Upper lobe of left lung (tissue), 4 donors: ENCODE data around the gene LOXL4.

ENCODE experiments used
- CTCF ChIP-seq, 6 experiments: fragments of 450-650 bp in 4 of 6; fragments of 200-600 bp in 2 of 6; sonication (generic) in 2 of 6; IDR thresholded peaks; one replicate each; pipeline ENCODE4 v1.5.1; 2016 to 2019; ENCODE audit warnings: antibody characterized with exemption in 6 of 6
- EP300 ChIP-seq, 4 donors: sonication (generic); formaldehyde crosslinking; IDR thresholded peaks; one replicate each; pipeline ENCODE4 v1.5.1; 2017; ENCODE audit warnings: antibody characterized with exemption in 4 of 4, control low read depth in 2 of 4
- POLR2A ChIP-seq, 4 donors: fragments of 450-650 bp; IDR thresholded peaks; one replicate each; pipeline ENCODE4 v1.5.1; 2016 to 2017; ENCODE audit warnings: antibody characterized with exemption in 4 of 4, mild to moderate bottlenecking in 2 of 4
- POLR2AphosphoS5 ChIP-seq, 2 donors: sonication (generic); formaldehyde crosslinking; IDR thresholded peaks; one replicate each; pipeline ENCODE4 v1.5.1; 2017; ENCODE audit warnings: antibody characterized with exemption in 2 of 2

DNA sequence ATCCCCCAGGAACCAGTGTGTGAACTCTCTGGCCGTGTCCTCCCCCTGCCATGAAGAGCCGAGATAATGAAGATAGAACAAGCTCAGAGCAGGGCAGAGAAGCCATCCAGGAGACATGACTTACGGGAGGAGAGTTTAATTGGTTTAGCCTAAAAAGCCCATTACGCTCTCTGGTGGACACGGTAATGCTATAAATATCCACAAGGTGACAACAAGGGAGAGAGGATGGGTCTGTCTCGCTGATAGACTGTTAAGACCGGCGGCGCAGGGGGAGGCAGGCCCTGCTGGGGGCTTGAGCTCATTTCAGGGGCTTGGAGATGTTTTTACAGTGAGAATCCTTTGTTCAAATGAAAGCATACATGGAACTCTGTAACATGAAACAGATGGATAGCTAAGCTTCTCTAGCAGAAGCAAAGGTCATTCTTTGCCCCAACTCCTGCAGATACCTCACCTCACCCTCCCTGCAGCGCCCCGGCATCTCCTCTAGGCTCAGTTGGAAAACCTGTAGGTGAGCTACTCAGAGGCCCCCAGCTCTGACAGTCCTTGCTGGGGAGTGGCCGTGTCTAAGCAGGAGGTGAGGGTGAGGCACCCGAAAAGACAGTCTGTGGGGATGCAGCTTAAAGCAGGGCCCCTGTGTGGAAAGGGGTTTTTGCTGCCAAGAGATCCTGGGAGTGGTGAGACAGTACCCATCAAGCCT lies 40.8 kb upstream of the LOXL4 start:
- TF ChIP-seq CTCF (IDR thresholded peaks at IDR 0.05), result no peak
- no peak for TF ChIP-seq POLR2A (IDR thresholded peaks at IDR 0.05)
- no peak for TF ChIP-seq POLR2AphosphoS5 (IDR thresholded peaks at IDR 0.05)
- no peak for TF ChIP-seq EP300 (IDR thresholded peaks at IDR 0.05)
